ENCODE measurements around the gene APBB2. TPM values are rescaled to one million over a fixed set of nuclear protein-coding genes. Genes with fewer than 3 reads are reported as not detected.

APBB2 gene
- total and polyA plus RNA-seq, 5 experiments from 2014 or later = 0.44 to 1.9 TPM; not detected in 3

DNA sequence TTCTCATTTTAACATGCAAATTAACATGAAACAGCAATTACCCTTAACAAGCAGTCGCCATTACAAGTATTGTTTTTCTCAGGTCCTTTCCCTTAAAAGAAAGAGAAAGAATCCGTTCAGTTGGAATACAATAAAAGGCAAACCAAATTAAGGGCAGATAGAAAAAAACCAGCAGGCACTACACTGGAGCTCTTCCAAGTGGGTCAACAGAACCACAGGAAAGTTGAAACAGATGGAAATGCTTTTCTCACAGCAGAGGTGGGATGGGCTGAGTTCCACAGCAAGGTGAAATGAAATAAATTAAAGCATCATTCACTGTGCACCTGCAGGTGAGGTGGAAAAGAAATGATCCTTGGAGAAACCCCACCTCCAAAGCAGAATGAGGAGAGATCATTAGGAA is 102.6 kb downstream of the APBB2 start:
- H3K4me1 Mint-ChIP-seq = no peaks in the 10 kb centered on the region
- POLR2A ChIA-PET = no interaction called here
- H3K27ac Mint-ChIP-seq = no peak overlapping the region
- H3K36me3 Mint-ChIP-seq = no peaks in the 10 kb centered on the region
- peaks cover 0 to 17% (median 5%) of the 10 kb centered on the region in 9 donors for H3K9me3 Mint-ChIP-seq
- no peak for DNase-seq
- no peak overlapping the region for H3K4me3 Mint-ChIP-seq
- peaks cover 0 to 5% (median 2%) of the 10 kb centered on the region in 5 donors for H3K27me3 Mint-ChIP-seq
- no peak for ATAC-seq

DNA sequence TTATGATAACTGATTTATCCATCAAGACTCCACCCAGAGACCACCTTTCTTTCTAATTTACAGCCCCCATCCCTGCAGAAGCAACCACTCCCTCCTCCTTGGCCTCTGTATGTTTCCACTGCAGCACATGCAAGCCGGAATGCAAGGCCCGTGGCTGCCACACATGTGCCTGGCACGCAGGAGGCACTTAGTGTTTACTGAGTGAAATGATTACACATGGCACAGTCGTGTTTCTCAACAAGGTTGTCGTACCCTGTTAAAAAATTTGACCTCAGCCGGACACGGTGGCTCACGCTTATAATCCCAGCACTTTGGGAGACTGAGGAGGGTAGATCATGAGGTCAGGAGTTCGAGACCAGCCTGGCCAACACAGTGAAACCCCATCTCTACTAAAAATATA is 104.3 kb downstream of the APBB2 start:
- POLR2A ChIA-PET = no interaction called here

DNA sequence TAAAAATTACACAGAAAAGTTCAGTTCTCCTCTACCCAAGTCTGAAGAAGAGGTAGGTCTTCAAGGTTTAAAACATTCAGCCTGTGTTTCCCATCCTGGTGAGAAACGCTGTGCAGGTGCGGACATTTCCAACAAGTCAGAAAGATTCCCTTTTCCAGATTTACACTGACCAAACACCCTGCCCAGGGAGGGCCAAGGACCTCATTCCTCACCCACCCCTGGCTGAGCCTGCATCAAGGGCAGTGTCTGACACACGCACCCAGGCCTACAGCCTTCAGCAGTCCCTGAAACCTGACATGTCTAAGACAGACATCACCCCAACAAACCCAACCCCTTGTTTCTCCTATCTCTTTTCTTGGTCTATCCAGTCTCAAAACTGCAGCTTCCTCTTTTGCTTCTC is 105.9 kb downstream of the APBB2 start:
- Mint-ChIP-seq H3K4me3 (no peak overlapping the region), H3K27me3 (peaks cover 0 to 5% (median 2%) of the 10 kb centered on the region in 5 donors), H3K4me1 (no peaks in the 10 kb centered on the region), H3K9me3 (peaks cover 0 to 1% (median 0%) of the 10 kb centered on the region in 9 donors), H3K36me3 (no peaks in the 10 kb centered on the region), H3K27ac (no peak overlapping the region)
- ATAC-seq (no peak), DNase-seq (no peak)
- POLR2A ChIA-PET = no interaction called here

More for the DNA sequence above, 104.3 kb downstream of the APBB2 start:
- ATAC-seq (no peak), DNase-seq (no peak)
- H3K4me1 Mint-ChIP-seq = no peaks in the 10 kb centered on the region
- peak overlapping the region in 1 of 10 donors; percentile 7 for H3K4me3 Mint-ChIP-seq
- peaks cover 0 to 9% (median 1%) of the 10 kb centered on the region in 9 donors for H3K9me3 Mint-ChIP-seq
- H3K36me3 Mint-ChIP-seq = no peaks in the 10 kb centered on the region
- peaks cover 0 to 5% (median 2%) of the 10 kb centered on the region in 5 donors for H3K27me3 Mint-ChIP-seq
- H3K27ac Mint-ChIP-seq = no peak overlapping the region

DNA sequence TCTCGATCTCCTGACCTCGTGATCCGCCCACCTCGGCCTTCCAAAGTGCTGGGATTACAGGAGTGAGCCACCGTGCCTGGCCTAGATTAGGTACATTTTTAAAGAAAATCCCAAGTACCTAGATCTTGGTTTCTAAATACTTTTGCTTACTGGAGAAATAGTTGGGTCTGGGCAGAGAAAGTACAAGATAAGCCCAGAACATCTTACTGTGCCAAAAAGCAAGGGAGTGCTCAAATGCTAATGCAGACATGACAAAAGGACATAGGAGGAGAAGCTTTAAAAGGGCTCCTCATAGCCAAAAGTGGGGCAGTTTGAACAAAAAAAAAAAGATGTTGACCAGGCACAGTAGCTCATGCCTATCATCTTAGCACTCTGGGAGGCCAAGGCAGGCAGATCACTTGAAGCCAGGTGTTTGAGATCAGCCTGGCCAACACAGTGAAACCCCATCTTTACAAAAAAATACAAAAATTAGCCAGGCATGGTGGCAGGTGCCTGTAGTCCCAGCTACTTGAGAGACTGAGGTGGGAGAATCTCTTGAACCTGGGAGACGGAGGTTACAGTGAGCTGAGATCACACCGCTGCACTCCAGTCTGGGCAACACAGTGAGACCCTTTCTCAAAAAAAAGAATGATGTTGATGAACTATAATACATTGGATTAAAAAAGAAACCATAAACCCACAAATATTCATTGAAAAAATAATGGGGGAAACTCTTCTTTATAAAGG is 107.5 kb downstream of the APBB2 start:
- POLR2A ChIA-PET = no interaction called here
- ATAC-seq (no peak), DNase-seq (no peak)
- H3K27ac Mint-ChIP-seq = no peak overlapping the region
- no peaks in the 10 kb centered on the region for H3K4me1 Mint-ChIP-seq
- no peaks in the 10 kb centered on the region for H3K36me3 Mint-ChIP-seq
- no peak overlapping the region for H3K4me3 Mint-ChIP-seq
- peaks cover 0 to 1% (median 0%) of the 10 kb centered on the region in 9 donors for H3K9me3 Mint-ChIP-seq
- H3K27me3 Mint-ChIP-seq = peaks cover 0 to 2% (median 0%) of the 10 kb centered on the region in 5 donors

DNA sequence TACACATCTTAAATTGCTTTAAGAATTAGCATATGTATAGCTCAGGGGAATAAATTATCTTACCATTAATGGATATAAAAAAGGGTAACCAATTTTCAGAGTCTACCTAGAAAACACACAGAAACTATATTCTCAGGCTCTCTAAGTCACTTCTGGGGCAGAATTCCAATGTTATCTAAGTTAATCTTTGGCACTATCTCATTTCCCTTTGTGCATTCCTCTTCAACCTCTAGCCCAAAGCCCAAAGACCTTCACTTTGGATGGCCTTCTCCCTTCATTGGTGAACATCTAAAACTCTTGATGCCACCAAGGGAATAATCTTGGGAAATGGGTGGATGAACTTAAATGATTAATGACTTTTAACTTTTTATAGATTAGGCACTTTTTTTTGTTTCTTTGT is 108.3 kb downstream of the APBB2 start:
- POLR2A ChIA-PET = no interaction called here
- Mint-ChIP-seq H3K9me3 (peaks cover 0 to 1% (median 0%) of the 10 kb centered on the region in 9 donors), H3K4me3 (no peak overlapping the region), H3K27ac (no peak overlapping the region), H3K27me3 (no peaks in the 10 kb centered on the region), H3K4me1 (no peaks in the 10 kb centered on the region), H3K36me3 (no peaks in the 10 kb centered on the region)
- DNase-seq = no peak
- no peak for ATAC-seq

DNA sequence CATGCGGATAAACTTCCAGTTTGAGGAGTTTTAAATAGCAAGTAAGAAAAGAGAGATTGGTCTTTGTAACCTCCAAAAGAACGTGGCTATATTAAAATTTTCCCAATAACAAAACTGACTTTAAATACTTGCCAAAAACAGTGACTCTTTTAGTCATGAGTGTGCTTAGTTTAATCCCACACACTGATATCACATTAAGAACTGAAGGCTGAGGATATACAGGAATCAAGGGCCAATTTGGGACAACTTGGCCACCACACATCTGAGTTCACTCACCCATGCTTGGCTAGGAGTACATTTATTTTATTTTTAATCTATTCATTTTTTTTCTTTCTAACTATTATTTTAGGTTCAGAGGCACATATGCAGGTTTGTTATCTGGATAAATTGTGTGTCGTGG is 110.2 kb downstream of the APBB2 start:
- POLR2A ChIA-PET = no interaction called here
- no peaks in the 10 kb centered on the region for H3K4me1 Mint-ChIP-seq
- peaks cover 0 to 2% (median 0%) of the 10 kb centered on the region in 9 donors for H3K9me3 Mint-ChIP-seq
- no peak overlapping the region for H3K4me3 Mint-ChIP-seq
- no peak overlapping the region for H3K27ac Mint-ChIP-seq
- H3K27me3 Mint-ChIP-seq = no peaks in the 10 kb centered on the region
- no peaks in the 10 kb centered on the region for H3K36me3 Mint-ChIP-seq
- DNase-seq = no peak
- no peak for ATAC-seq

DNA sequence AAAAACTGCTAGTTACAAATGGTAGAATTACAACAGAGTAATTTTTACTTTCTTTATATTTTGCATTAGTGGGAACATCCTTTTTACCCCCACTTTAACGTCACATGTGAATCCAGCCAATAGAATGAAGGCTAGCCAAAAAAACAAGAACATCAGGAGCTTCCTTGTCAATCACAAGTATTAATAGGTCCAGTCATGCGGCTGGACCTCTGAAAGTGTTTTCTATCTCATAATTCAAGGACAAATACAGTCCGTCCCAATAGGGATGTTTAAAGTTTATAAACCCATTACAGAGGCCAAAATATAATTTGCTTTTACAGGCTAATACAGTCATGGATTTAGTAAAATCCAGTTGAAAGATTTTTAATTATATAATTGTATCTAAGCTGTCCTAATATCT is 110.7 kb downstream of the APBB2 start:
- Mint-ChIP-seq H3K9me3 (peaks cover 0 to 2% (median 0%) of the 10 kb centered on the region in 9 donors), H3K4me1 (no peaks in the 10 kb centered on the region), H3K27me3 (no peaks in the 10 kb centered on the region), H3K36me3 (no peaks in the 10 kb centered on the region), H3K27ac (no peak overlapping the region), H3K4me3 (no peak overlapping the region)
- DNase-seq (no peak), ATAC-seq (no peak)
- POLR2A ChIA-PET = no interaction called here

DNA sequence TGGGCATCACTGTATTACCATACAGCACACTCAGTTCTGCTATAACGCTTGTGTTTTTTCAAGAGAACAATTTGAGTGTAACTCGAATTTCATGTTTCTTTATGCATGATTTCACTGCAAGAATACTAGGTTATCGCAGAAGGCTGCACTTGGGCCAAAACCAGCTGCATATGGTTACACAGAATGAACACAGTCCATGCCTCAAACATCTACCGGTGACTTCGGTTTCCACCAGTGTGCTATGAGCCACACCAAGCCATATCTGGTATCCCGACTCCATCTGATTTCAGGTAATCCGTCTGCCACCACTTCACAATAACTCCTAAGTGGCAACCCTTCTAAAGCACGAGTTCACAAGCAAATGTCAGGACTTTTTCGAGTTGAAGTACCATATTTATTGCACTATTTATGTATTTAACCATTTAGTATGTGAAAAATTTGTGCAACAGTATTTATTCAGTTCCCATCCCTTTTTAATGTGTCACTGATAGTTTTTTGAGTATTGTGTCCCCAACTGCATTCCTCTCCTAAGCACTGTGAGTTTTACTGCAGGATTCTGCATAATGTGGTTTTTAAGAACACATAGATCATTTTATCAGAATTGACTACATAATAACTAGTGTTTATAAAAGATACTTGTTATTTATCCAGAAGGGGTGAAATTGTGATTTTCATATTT is 111.8 kb downstream of the APBB2 start:
- Mint-ChIP-seq H3K27ac (no peak overlapping the region), H3K36me3 (no peaks in the 10 kb centered on the region), H3K4me1 (no peaks in the 10 kb centered on the region), H3K4me3 (no peak overlapping the region), H3K27me3 (no peaks in the 10 kb centered on the region), H3K9me3 (peaks cover 0 to 2% (median 0%) of the 10 kb centered on the region in 9 donors)
- no peak for ATAC-seq
- no peak for DNase-seq
- POLR2A ChIA-PET = no interaction called here

DNA sequence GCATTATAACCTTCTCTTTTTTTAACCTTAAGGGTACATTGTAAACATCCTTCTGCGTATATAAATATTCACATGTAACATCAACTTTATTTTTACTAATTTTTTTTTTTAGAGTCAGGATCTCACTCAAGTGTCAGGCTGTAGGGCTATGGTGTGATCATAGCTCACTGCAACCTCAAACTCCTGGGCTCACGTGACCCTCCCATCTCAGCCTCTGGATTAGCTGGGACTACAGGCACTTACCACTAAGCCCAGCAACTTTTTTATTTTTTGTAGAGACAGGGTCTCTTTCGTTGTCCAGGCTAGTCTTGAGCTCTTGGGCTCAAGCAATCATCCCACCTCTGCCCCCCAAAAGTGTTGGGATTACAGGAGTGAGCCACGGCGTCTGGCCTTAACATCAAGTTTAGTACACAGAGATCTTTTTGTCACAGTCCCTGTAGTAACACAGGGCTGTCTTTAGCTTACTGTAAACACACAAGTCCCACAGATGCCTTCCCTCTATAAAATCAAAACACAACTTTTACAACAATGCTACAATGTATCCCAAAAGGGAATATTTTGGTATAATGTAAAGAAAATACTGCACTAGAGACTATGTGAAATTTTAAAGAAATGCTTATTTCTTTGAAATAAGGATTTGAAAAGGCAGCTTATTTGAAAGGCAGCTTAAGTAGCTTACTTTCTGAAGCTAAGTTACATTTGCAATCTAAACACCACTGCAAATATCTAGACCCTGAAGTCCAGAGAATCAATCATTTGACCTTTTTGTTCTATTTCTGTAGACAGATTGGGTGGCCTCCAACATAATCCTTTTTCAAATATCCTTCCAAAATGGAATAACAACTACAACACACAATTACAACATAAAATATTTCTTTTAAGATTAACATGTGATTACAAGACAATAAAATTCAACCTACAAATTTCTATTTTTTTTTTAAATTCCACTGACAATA is 116.0 kb downstream of the APBB2 start:
- no peak for DNase-seq
- Mint-ChIP-seq H3K27me3 (peaks cover 0 to 5% (median 2%) of the 10 kb centered on the region in 5 donors), H3K36me3 (no peaks in the 10 kb centered on the region), H3K4me1 (no peaks in the 10 kb centered on the region), H3K9me3 (peaks cover 0 to 2% (median 0%) of the 10 kb centered on the region in 9 donors), H3K4me3 (no peak overlapping the region), H3K27ac (no peak overlapping the region)
- POLR2A ChIA-PET = no interaction called here
- ATAC-seq = no peak

DNA sequence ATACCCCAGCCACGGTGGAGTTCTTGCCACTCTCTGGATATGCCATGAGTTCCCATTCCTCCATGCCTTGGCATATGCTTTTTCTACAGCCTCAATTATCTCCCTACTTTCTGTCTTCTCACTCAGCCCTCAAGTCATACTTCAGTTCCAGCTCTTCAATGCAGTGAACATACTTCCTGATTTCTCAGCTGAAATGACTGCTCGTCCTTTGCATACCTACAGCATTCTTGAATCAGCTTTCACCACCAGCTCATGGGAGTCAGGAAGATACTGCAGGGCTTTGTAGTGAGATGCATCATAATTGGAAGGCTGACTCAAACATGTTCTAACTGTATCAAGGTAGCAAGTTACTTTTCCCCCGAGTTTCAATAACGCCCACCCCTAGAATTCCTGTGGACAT is 118.4 kb downstream of the APBB2 start:
- Mint-ChIP-seq H3K27me3 (peaks cover 0 to 14% (median 6%) of the 10 kb centered on the region in 5 donors), H3K27ac (no peak overlapping the region), H3K4me1 (no peaks in the 10 kb centered on the region), H3K4me3 (no peak overlapping the region), H3K9me3 (peaks cover 0 to 2% (median 0%) of the 10 kb centered on the region in 9 donors), H3K36me3 (no peaks in the 10 kb centered on the region)
- DNase-seq = no peak
- no peak for ATAC-seq
- POLR2A ChIA-PET = no interaction called here

DNA sequence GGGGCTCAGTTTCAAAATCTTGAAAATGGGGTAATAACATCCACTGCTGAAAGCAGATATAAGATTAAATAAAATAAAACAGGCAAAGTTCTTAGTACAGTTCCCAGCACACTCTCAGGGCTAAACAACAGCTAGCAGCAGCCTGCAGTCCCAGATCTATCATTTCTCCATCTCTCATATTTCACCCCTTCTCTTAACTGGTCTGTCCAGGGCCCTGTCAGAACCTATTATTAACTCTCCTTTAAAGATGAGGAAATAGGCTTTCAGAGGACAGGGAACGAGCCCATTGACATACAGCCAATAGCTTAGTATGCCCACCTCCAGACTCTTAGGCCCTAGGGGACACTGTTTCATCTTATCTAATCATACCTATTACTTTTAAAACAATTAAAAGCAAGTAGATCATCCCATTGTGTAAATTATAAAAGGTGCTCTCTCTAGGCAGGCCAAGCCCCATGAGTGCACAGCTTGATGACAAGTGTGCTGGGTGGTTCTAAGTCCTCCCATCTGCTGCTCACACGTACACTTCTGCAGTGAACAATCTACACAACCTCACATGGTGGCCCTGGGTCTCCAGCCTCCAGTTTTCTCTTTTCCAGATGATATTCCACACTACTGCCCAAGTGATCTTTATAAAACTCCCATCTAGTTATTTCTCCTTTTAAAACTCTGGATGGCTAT is 119.0 kb downstream of the APBB2 start:
- no peak for ATAC-seq
- POLR2A ChIA-PET = no interaction called here
- no peak for DNase-seq
- H3K9me3 Mint-ChIP-seq = no peaks in the 10 kb centered on the region
- H3K36me3 Mint-ChIP-seq = no peaks in the 10 kb centered on the region
- H3K4me1 Mint-ChIP-seq = no peaks in the 10 kb centered on the region
- H3K27me3 Mint-ChIP-seq = peaks cover 0 to 15% (median 8%) of the 10 kb centered on the region in 5 donors
- H3K4me3 Mint-ChIP-seq = no peak overlapping the region
- H3K27ac Mint-ChIP-seq = no peak overlapping the region

DNA sequence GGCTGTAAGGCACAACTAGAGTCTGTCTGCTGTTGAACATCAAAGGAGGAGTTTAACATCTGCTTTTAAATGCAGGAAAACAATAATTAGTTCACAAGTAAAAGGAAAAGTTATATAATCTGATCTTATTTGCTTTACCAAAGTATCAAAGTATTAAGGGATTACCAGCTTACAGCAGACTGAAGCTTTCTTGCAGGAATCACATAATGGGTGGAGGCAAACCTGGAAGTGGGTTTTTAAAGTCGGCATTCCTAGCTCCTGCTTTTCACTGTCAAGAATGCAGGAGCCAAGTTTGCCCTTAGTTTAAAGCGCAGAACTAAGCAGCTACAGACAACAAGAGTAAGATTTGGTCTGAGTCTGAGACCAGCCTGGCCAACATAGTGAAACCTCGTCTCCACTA is 122.2 kb downstream of the APBB2 start:
- H3K4me3 Mint-ChIP-seq = no peak overlapping the region
- H3K4me1 Mint-ChIP-seq = no peaks in the 10 kb centered on the region
- H3K27me3 Mint-ChIP-seq = peaks cover 0 to 19% (median 10%) of the 10 kb centered on the region in 5 donors
- peaks cover 0 to 4% (median 0%) of the 10 kb centered on the region in 9 donors for H3K9me3 Mint-ChIP-seq
- POLR2A ChIA-PET = no interaction called here
- H3K36me3 Mint-ChIP-seq = no peaks in the 10 kb centered on the region
- H3K27ac Mint-ChIP-seq = no peak overlapping the region
- DNase-seq (no peak), ATAC-seq (no peak)
